ENCODE measurements around the gene ITSN1.
"Not testable (repeated sequence)": the region's sequence is repeated elsewhere in the genome, so short reads cannot be mapped to it uniquely, and the experiment has no call there.

ITSN1 gene

GRCh38 chr21:33684068-33684467 lies 41.8 kb downstream of the ITSN1 start:
- no peak for DNase-seq

DNA sequence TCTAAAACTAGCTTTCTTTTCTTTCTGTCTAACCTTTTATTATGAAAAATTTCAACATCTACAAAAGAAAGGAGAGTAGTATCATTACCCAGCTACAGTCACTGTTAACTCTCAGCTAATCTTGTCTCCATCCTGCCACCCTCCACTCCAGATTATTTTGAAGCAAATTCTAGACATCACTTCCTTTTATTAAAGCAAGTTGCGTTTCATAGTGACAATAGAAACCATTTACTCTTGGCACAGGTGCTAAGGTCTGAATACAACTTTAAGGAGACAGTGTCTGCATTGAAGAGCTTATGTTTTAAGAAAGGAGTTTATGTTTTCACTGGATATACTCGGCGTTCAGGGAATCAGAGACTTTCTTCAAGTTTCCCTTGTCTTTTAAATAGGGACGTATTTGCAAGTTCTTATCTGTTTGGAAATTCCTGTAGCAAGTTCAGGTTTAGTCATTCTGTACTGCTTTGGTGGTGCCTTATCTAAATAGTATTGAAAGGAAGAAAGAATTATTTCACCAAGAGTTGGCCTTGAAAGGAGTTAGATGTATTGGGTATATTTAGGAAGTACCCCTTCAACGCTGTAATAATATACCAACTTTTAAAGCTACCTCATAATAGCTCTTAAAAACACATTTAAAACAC lies 42.7 kb downstream of the ITSN1 start:
- no peak for DNase-seq

- DNase-seq = no peak
Observed at GRCh38 chr21:33685613-33686197, 43.4 kb downstream of the ITSN1 start.

- no peak for DNase-seq
Observed at GRCh38 chr21:33686386-33686785, 44.1 kb downstream of the ITSN1 start.

DNA sequence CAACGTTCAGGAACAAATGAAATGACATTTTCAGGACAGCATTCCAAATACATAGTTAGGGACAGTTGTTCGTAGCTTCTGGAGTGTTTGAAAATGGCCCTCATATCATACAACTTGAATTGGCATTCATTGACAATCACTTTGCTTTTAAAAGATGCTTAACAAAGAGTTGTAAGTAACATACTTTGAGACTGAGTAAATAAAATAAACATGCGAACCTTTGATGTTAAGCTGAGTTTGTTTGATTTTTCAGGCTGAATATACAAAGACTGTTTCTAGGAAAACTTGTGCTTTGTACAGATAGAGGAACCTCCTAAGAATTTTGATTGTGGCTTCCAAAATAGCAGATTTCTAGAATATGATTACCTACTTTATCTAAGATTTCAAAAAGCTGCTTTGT lies 45.3 kb downstream of the ITSN1 start:
- DNase-seq = no peak

GRCh38 chr21:33688353-33688752 lies 46.1 kb downstream of the ITSN1 start:
- DNase-seq = no peak

DNA sequence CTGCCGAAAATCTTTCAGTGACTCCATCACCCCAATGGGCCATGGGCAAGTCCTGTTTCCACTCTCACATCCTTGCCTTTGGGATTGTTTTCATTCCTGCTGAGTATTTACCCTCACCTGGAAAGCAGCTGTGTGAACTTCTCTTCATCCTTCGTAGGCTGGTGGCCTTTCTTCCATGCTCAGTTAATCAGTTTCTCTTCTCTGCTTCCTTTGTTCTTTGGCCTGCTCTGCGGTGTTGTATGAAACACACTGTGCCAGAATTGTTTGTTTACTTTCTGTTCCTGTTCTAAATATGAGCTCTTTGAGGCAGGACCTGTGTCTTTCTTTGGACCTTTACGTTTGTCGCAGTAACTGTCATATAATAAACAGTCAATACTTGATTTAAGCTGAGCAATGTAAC lies 48.6 kb downstream of the ITSN1 start:
- no peak for DNase-seq

DNA sequence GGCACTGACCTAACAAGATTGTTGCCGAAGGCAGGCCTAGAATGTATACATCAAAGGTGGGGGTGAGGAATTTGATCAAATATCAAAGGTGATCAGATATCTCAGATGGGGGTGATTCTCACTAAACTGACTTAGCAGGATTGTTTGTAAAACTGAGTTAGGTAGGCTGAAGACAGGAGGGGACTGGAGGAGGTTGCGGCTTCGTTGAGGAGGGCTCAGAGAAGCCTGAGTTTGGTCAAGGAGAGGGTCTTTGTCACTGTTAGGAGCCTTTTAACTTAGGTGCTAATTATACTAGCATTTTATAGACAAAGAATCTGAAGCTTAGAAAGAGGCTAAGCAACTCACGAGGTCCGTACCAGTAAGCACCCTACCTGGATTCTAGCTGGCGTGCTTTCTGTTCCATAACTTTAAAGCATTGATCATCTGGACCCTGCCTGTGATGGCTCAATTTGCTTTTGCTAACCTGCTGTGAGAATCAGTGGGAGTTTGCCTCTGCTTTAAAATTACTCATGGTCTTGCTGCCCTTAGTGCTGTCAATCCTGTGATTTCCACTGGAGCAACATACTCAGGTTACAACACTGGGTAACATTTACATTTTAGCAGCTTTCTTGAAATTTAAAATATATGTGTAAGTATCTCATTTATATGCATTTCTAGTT lies 49.8 kb downstream of the ITSN1 start:
- DNase-seq = no peak

- DNase-seq = no peak
Observed at GRCh38 chr21:33695813-33696212, 53.5 kb downstream of the ITSN1 start.

DNA sequence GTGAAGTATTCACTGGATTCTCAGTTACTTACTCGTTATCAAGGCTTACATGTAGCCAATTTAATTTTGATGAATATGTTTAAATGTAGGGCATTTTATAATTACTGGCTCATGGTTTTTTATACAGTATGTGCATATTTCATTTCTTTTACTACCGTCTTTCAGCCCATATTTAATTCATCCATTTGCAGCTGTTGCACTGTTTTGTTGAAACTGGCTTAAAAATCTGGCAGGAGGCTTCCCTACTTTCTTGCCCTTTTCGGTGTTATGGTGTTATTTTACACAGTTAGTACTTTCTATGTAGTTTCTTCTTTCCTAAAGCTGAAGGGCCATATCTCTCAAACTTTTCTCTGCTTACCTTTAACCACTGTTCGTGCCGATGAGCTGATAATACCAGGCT lies 54.2 kb downstream of the ITSN1 start:
- no peak for DNase-seq

DNA sequence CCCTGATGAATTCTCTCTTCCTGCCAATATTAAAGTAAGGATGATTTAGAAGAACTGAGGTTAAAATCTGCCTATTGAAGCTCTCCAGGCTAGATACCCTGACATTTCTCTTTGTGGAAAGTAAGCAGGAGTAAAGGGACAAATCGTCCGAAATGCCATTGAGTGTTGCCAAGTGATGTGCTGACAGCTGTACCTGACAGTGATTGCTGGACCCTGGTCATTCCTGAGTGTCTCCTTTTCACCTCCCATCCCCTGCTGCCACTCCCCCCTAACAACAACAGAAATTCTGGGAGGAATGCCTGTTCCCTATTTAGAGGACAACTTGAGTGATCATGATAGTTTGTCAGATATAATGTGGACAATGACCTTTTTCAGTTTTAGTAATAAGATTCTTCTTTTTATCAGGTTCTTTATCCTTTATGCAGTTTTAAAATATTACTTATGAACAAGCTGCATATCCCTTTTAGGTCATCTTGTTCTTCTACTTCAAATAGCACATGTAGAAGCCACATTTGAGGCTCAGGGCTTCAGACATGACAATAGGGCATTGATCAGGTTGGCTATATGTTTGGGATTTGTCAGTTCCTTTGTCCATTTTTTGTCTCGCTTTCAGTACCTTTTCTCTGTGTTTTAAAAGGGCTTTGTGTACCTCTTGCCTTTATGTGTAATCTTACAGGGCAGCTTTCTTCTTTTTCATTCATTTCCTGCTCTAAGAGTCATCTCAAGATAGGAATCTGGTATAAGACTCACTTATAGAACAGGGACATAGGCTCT lies 56.0 kb downstream of the ITSN1 start:
- no peak for DNase-seq

DNA sequence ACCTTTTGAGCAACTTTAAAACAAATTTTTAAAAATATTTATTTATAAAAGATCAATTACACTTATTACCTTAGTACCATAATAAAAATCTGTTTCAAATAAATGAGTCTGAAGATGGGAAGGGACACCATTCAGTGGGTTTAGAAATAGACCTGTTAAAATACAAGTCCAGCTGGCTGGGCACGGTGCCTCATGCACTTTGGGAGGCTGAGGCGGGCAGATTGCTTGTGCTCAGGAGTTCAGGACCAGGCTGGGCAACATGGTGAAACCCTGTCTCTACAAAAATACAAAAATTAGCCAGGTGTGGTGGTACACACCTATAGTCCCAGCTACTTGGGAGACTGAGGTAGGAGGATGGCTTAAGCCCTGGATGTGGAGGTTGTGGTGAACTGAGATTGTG lies 57.0 kb downstream of the ITSN1 start:
- no peak for DNase-seq

DNA sequence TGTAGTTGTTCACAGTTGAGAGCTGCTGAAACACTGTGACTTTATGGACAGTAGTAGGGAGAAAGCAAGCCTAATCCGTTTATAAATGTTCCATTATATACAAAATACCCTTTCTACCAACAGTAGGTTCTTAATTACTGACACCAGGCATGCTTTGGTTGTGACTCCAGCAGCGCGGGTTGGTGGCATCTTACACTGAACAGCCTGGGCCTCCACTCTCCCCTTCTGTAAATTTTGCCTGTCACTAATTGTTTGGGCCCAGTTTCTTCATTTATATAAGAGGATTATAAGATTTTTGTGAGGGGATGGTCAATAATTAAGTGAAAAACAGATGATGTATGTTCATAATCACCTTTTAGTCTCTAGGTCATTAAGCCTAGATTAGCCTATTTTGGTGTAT lies 58.2 kb downstream of the ITSN1 start:
- no peak for DNase-seq

DNA sequence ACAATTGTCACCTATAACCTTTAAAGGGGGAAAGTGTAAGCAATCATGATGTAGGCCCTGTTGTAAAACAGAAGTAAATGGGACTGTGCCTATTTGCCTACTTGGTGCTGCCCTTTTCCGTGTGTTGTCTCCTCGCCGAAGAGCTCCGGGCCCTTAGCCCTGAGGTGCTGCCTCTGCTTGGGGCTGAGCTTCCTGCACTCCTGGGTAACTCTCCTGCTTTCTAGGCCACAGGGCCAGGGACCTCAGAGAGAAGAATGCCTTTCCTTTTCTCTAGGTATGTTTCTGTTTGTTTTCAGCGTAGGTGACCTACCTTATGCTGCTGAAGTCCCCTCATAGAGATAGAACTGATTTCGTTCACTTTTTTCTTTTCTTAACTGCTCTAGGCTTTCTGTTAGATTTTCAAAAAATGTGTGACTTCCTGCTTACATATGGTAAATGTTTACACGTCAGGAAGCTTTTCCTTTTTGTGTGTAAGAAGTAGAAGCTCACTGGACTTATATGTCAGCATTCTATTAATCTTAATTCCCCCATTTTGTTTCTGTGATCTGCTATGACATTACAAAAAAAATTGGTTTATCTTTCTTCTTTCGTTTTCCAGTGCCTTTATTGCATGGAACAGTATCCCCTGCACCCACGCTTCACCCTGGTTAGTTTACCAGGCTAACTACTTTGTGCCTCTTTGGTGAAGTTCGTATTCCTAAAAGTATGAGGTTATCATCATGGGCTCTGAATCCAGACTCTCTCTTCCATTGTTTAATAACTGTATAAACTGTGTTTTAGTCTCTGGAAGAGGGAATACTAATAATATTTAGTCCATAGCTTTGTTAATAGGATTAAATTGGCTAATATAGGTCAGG lies 61.7 kb downstream of the ITSN1 start:
- no peak for DNase-seq

DNA sequence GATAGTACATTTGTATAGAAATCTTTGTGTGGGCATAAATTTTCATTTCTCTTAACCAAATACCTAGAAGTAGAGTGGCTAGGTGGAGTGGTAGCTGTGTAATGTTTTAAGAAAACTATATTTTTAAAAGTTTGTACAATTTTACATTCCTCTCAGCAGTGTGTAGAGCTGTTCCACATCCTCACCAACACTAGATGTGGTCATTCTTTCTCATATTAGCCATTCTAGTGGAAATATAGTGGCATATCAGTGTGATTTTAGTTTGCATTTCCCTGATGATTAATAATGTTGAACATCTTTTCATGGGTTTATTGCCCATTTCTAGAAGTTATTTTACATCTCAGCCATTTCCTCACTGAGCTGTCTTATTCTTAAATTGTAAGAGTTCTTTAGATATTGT lies 65.5 kb downstream of the ITSN1 start:
- no peak for DNase-seq

- no peak for DNase-seq
Observed at GRCh38 chr21:33708874-33709273, 66.6 kb downstream of the ITSN1 start.

DNA sequence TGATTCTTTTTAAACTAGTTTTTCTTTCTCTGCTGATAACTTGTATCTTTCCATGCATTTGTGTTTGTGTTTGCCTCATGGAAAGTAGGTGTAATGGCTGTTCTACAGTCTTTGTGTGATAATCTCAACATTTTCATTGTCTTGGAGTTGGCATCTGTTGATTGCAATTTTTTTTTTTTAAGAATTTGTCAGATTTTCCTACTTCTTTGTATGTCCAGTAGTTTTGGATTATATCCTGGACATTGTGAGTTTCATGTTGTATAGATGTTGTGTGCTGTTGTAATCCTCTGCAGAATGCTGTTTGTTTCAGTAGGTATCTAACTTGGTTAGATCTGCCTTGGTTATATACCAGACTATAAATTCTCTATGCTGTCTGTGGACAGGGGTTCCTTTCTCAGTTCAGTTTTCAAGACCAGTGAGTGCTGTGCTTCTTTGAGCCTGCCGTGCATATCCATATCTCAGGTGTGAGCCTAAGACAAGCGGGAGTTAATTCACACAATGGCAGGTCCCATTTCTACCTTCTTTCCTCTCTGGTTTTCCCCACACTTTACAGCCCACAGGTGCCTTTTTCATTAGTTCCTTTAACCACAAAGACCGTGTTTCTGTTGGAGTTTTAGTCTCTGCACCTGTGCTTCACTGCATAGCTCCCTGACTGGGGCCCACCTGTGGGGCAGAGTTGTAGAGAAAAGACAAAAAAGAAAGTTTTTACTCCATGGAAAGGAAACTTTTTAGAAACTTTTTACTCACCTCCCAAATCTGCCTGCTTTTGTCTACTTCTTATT lies 69.9 kb downstream of the ITSN1 start:
- no peak for DNase-seq

GRCh38 chr21:33721081-33721480 lies 78.8 kb downstream of the ITSN1 start:
- no peak for DNase-seq

DNA sequence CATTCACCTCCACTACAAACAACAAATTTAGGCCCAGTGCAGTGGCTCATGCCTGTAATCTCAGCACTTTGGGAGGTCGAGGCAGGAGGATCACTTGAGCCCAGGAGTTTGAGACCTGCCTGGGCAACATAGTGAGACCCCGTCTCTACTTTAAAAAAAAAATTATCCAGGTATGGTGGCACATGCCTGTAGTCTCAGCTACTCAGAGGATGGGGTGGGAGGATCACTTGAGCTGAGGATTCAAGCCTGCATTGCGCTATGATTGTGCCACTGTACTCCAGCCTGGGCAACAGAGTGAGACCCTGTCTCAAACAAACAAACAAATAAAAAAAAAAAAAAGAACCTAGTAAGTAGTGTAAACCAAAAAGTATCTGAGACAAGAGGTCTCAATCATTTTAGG lies 86.8 kb downstream of the ITSN1 start:
- not testable (repeated sequence) for DNase-seq

- DNase-seq = no peak
Observed at GRCh38 chr21:33729641-33730040, 87.3 kb downstream of the ITSN1 start.

DNA sequence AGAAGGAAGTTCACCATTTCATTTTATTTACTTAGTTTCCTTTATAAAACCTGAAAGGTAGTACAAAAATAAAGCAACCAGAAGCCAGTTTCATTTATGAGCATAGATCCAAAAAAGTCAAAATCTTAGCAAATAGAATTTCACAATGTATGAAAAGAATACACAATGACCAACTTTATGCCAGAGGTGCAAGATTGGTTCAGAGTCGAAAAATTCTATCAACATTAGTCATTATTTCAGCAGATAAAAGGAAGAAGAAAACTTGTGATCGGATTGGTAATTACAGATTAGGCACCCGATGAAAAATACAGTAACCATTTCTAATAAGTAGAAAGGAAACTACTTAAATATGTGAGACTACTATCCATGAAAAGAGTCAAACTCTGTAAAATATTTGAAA lies 89.1 kb downstream of the ITSN1 start:
- no peak for DNase-seq

- no peak for DNase-seq
Observed at GRCh38 chr21:33732038-33732437, 89.7 kb downstream of the ITSN1 start.
